ENCODE results near the gene MSL2. TPM values are rescaled to one million over a fixed set of nuclear protein-coding genes. Genes with fewer than 3 reads are reported as not detected.
A peak's percentile ranks its signal among the peaks of the same experiment; 100 is the strongest.

MSL2 gene
- total and polyA plus RNA-seq, 2 donors (not counting 1 experiment from before 2014, with no cell fraction given): 25.8 to 97.1 TPM

DNA sequence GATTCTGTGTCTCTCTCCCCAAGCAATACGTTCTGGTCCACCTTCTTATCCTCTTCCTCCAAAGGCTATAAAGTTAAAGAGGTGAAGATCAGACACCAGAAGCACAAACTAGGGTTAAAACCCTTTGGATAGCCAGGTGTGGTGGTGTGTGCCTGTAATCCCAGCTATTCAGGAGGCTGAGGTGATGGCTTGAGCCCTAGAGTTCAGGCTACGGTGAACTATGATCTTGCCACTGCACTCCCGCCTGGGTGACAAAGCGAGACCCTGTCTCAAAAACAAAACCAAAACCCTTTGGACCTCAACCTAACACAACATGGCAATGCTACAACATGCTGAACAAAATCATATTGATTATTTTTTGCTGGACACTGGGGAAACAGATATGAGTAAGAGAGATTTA, 43.2 kb downstream of the MSL2 start:
- TF ChIP-seq CTCF (IDR thresholded peaks at IDR 0.05) (no peak), EZH2 (IDR thresholded peaks at IDR 0.05; ENCODE audit: borderline replicate concordance, insufficient read depth, low read depth, low read length, poor library complexity, severe bottlenecking) (no peak)
- H3K4me1 ChIP-seq (ENCODE audit: control insufficient read depth in 2 of 2, insufficient read depth in 2 of 2, low read length in 2 of 2): peaks cover 3 to 4% of the 10 kb centered on the region in 2 donors
- H2AFZ ChIP-seq (ENCODE audit: insufficient read depth, low read depth, low read length, poor library complexity, severe bottlenecking): no peak overlapping the region
- H3K9me3 ChIP-seq (ENCODE audit: control extremely low read depth in 1 of 3, control insufficient read depth in 2 of 3, insufficient read depth in 1 of 3, low read length in 2 of 3): no peaks in the 10 kb centered on the region
- peaks cover 4 to 32% of the 10 kb centered on the region in 2 experiments for H3K36me3 ChIP-seq (replicated peaks in 1 of 2; ENCODE audit: control extremely low read depth in 1 of 2, control insufficient read depth in 1 of 2, extremely low read depth in 1 of 2, insufficient read depth in 2 of 2, low read length in 1 of 2)
- no peak overlapping the region for H3K9ac ChIP-seq (ENCODE audit: low read length)
- DNase-seq (no peak), ATAC-seq (ENCODE audit: low read depth) (no peak)
- no peak overlapping the region for H3K4me2 ChIP-seq (replicated peaks; ENCODE audit: low read depth, low read length, poor library complexity, severe bottlenecking)
- no peaks in the 10 kb centered on the region for H3K27me3 ChIP-seq (replicated peaks in 1 of 4; ENCODE audit: control extremely low read depth in 1 of 4, control insufficient read depth in 3 of 4, insufficient read depth in 4 of 4, low read length in 3 of 4)
- Mint-ChIP-seq H3K4me1 (peaks cover 45% of the 10 kb centered on the region), H3K4me3 (no peak overlapping the region), H3K27me3 (no peaks in the 10 kb centered on the region), H3K27ac (no peak overlapping the region), H3K9me3 (ENCODE audit: insufficient read depth) (no peaks in the 10 kb centered on the region)
- peak overlapping the region in 1 of 2 donors; percentile 17 for H3K27ac ChIP-seq (ENCODE audit: low read length in 2 of 2)
- no peak overlapping the region for H3K4me3 ChIP-seq (ENCODE audit: control extremely low read depth in 1 of 5, extremely low read depth in 1 of 5, insufficient read depth in 1 of 5, low read depth in 2 of 5, low read length in 4 of 5)
- whole genome bisulfite sequencing (ENCODE audit: insufficient coverage): 100% methylated on average over 1 of the region's 4 CpGs
- ChIA-PET CTCF (no interaction called here), POLR2A (no interaction called here)
- H4K20me1 ChIP-seq (ENCODE audit: control insufficient read depth, insufficient read depth, low read length, poor library complexity, severe bottlenecking): peaks cover 93% of the 10 kb centered on the region
- intact Hi-C loops (cut with micrococcal nuclease): no loop called here
- H3K79me2 ChIP-seq (ENCODE audit: control insufficient read depth, insufficient read depth, low read length): peaks cover 91% of the 10 kb centered on the region

GRCh38 chr3:136152176-136152843, 43.8 kb downstream of the MSL2 start:
- Histone ChIP-seq H3K9ac (ENCODE audit: low read length) (no peak overlapping the region), H3K27ac (ENCODE audit: low read length in 2 of 2) (peak overlapping the region in 1 of 2 donors; percentile 32), H3K4me1 (ENCODE audit: control insufficient read depth in 2 of 2, insufficient read depth in 2 of 2, low read length in 2 of 2) (peaks cover 3 to 4% of the 10 kb centered on the region in 2 donors), H3K36me3 (replicated peaks in 1 of 2; ENCODE audit: control extremely low read depth in 1 of 2, control insufficient read depth in 1 of 2, extremely low read depth in 1 of 2, insufficient read depth in 2 of 2, low read length in 1 of 2) (peaks cover 4 to 32% of the 10 kb centered on the region in 2 experiments), H3K4me3 (ENCODE audit: control extremely low read depth in 1 of 5, extremely low read depth in 1 of 5, insufficient read depth in 1 of 5, low read depth in 2 of 5, low read length in 4 of 5) (no peak overlapping the region), H3K27me3 (replicated peaks in 1 of 4; ENCODE audit: control extremely low read depth in 1 of 4, control insufficient read depth in 3 of 4, insufficient read depth in 4 of 4, low read length in 3 of 4) (no peaks in the 10 kb centered on the region), H3K4me2 (replicated peaks; ENCODE audit: low read depth, low read length, poor library complexity, severe bottlenecking) (no peak overlapping the region), H3K9me3 (ENCODE audit: control extremely low read depth in 1 of 3, control insufficient read depth in 2 of 3, insufficient read depth in 1 of 3, low read length in 2 of 3) (no peaks in the 10 kb centered on the region), H3K79me2 (ENCODE audit: control insufficient read depth, insufficient read depth, low read length) (peaks cover 84% of the 10 kb centered on the region), H4K20me1 (ENCODE audit: control insufficient read depth, insufficient read depth, low read length, poor library complexity, severe bottlenecking) (peaks cover 87% of the 10 kb centered on the region), H2AFZ (ENCODE audit: insufficient read depth, low read depth, low read length, poor library complexity, severe bottlenecking) (no peak overlapping the region)
- DNase-seq: no peak
- CTCF ChIA-PET: no interaction called here
- no peaks in the 10 kb centered on the region for H3K9me3 Mint-ChIP-seq (ENCODE audit: insufficient read depth)
- TF ChIP-seq CTCF (IDR thresholded peaks at IDR 0.05) (no peak), EZH2 (IDR thresholded peaks at IDR 0.05; ENCODE audit: borderline replicate concordance, insufficient read depth, low read depth, low read length, poor library complexity, severe bottlenecking) (no peak)
- H3K4me1 Mint-ChIP-seq: peaks cover 40% of the 10 kb centered on the region
- no peak overlapping the region for H3K27ac Mint-ChIP-seq
- intact Hi-C loops (cut with micrococcal nuclease): no loop called here
- POLR2A ChIA-PET: no interaction called here
- no peak overlapping the region for H3K4me3 Mint-ChIP-seq
- no peak for ATAC-seq (ENCODE audit: low read depth)
- no peaks in the 10 kb centered on the region for H3K27me3 Mint-ChIP-seq
- WGBS (ENCODE audit: insufficient coverage): no CpG with 5 or more reads among the region's 4 CpGs

Data from B cell (primary cell).